Mucosa of gallbladder (tissue), 1 donor: ENCODE measurements around the gene ADAMTS3. TPM values are rescaled to one million over a fixed set of nuclear protein-coding genes. Genes with fewer than 3 reads are reported as not detected.

Experiments used
- DNase-seq: peaks from one replicate; pipeline ENCODE4 v3.0.0-alpha.2; 2020; ENCODE audit warnings: low spot score
- total RNA-seq: library from RNA; stranded (reverse); gene quantifications from one replicate; pipeline ENCODE4 v1.2.1, GENCODE V29; 2021
- donor health status: DM: no; HTN: no; CAD: no.

ADAMTS3 gene
- total RNA-seq, 1 donor from 2014 or later, result 0.40 TPM

GRCh38 chr4:72418458-72418857 lies 150.6 kb downstream of the ADAMTS3 start:
- DNase-seq, result peak; percentile 24

- DNase-seq, result no peak
Observed at GRCh38 chr4:72410158-72410557, 158.9 kb downstream of the ADAMTS3 start.

GRCh38 chr4:72408568-72408967 lies 160.5 kb downstream of the ADAMTS3 start:
- DNase-seq, result no peak

- no peak for DNase-seq
Observed at GRCh38 chr4:72405417-72405816, 163.6 kb downstream of the ADAMTS3 start.

- peak; percentile 12 for DNase-seq
Observed at GRCh38 chr4:72397314-72397713, 171.7 kb downstream of the ADAMTS3 start.

- no peak for DNase-seq
Observed at GRCh38 chr4:72394012-72394663, 174.9 kb downstream of the ADAMTS3 start.

GRCh38 chr4:72391281-72391680 lies 177.7 kb downstream of the ADAMTS3 start:
- DNase-seq, result no peak

GRCh38 chr4:72390409-72390808 lies 178.6 kb downstream of the ADAMTS3 start:
- DNase-seq, result no peak

- no peak for DNase-seq
Observed at GRCh38 chr4:72388521-72388920, 180.5 kb downstream of the ADAMTS3 start.

GRCh38 chr4:72387959-72388358 lies 181.1 kb downstream of the ADAMTS3 start:
- no peak for DNase-seq

GRCh38 chr4:72383439-72383838 lies 185.6 kb downstream of the ADAMTS3 start:
- DNase-seq, result no peak

- DNase-seq, result no peak
Observed at GRCh38 chr4:72378901-72379300, 190.1 kb downstream of the ADAMTS3 start.

- DNase-seq, result no peak
Observed at GRCh38 chr4:72377491-72378194, 191.4 kb downstream of the ADAMTS3 start.

- DNase-seq, result no peak
Observed at GRCh38 chr4:72376901-72377300, 192.1 kb downstream of the ADAMTS3 start.

GRCh38 chr4:72375073-72375736 lies 193.8 kb downstream of the ADAMTS3 start:
- no peak for DNase-seq

GRCh38 chr4:72374159-72374558 lies 194.9 kb downstream of the ADAMTS3 start:
- DNase-seq, result no peak

- DNase-seq, result no peak
Observed at GRCh38 chr4:72366601-72367000, 202.4 kb downstream of the ADAMTS3 start.

GRCh38 chr4:72365981-72366380 lies 203.0 kb downstream of the ADAMTS3 start:
- DNase-seq, result no peak

GRCh38 chr4:72365016-72365415 lies 204.0 kb downstream of the ADAMTS3 start:
- peak; percentile 15 for DNase-seq

GRCh38 chr4:72360075-72360474 lies 208.9 kb downstream of the ADAMTS3 start:
- no peak for DNase-seq

- DNase-seq, result no peak
Observed at GRCh38 chr4:72358483-72358882, 210.5 kb downstream of the ADAMTS3 start.

- no peak for DNase-seq
Observed at GRCh38 chr4:72357908-72358307, 211.1 kb downstream of the ADAMTS3 start.

GRCh38 chr4:72352711-72353110 lies 216.3 kb downstream of the ADAMTS3 start:
- DNase-seq, result no peak
